Measurements from ENCODE around the gene OR10A3. TPM values are rescaled to one million over a fixed set of nuclear protein-coding genes. Genes with fewer than 3 reads are reported as not detected.

Gene OR10A3
- total and polyA plus RNA-seq, 2 of the 8 experiments (the other 6 are each of a cell fraction or from before 2014, with no cell fraction given), result not detected

GRCh38 chr11:7964261-7964660 is 22.8 kb upstream of the OR10A3 start:
- H4K5ac ChIP-seq (ENCODE audit: insufficient read length, low read depth, low read length), result no peak overlapping the region
- no peak overlapping the region for H2BK120ac ChIP-seq (replicated peaks; ENCODE audit: low read depth, low read length)
- no peak overlapping the region for H2BK5ac ChIP-seq (ENCODE audit: low read depth, low read length)
- no peak overlapping the region for H2AK5ac ChIP-seq (ENCODE audit: low read depth, low read length)
- H3K36me3 ChIP-seq (ENCODE audit: control insufficient read depth in 2 of 4, insufficient read depth in 4 of 4, low read length in 3 of 4), result no peaks in the 10 kb centered on the region
- H3K27ac ChIP-seq (ENCODE audit: low read depth, low read length), result no peak overlapping the region
- no peak overlapping the region for H2BK20ac ChIP-seq (ENCODE audit: low read length)
- H4K20me1 ChIP-seq (replicated peaks in 1 of 2; ENCODE audit: control insufficient read depth in 1 of 2, insufficient read depth in 2 of 2, low read length in 2 of 2), result no peaks in the 10 kb centered on the region
- no peak for DNase-seq (ENCODE audit: low read depth in 1 of 2, low spot score in 2 of 2)
- H4K8ac ChIP-seq (ENCODE audit: extremely low read depth, insufficient read depth, low read length), result no peak overlapping the region
- H2BK12ac ChIP-seq (ENCODE audit: low read depth, low read length), result no peak overlapping the region
- H3K56ac ChIP-seq (replicated peaks; ENCODE audit: insufficient read length, low read depth, low read length), result no peak overlapping the region
- no peak overlapping the region for H2BK15ac ChIP-seq (ENCODE audit: low read length)
- H3K9me3 ChIP-seq (ENCODE audit: insufficient read depth in 2 of 2, low read depth in 1 of 2, low read length in 1 of 2), result no peaks in the 10 kb centered on the region
- FAIRE-seq, result no peak
- H3K23ac ChIP-seq (ENCODE audit: insufficient read length), result no peak overlapping the region
- no peak overlapping the region for H3K4me2 ChIP-seq (ENCODE audit: insufficient read depth in 1 of 2, low read depth in 2 of 2, low read length in 2 of 2)
- ChIA-PET CTCF (ENCODE audit: partially characterized antibody) (interaction anchor here (0.6 to 2.5 kb wide), 4 partner anchors 23 to 134 kb away, joined by 3 to 10 read pairs (median 4); partner anchors contain the start of gene EIF3F), POLR2A (ENCODE audit: partially characterized antibody) (interaction anchor here (1.2 kb wide), 1 partner anchor 11 kb away, joined by 3 read pairs; no protein-coding TSS in a partner anchor)
- H3K4me1 ChIP-seq (replicated peaks in 1 of 4; ENCODE audit: control insufficient read depth in 3 of 4, insufficient read depth in 4 of 4, low read length in 3 of 4), result no peaks in the 10 kb centered on the region; a peak in 1 of 7 replicates
- H3K79me1 ChIP-seq (ENCODE audit: low read depth, low read length), result no peaks in the 10 kb centered on the region
- no peak overlapping the region for H2AFZ ChIP-seq (ENCODE audit: low read length)
- H3K23me2 ChIP-seq (ENCODE audit: low read depth, low read length), result no peaks in the 10 kb centered on the region
- H3K18ac ChIP-seq (ENCODE audit: extremely low read depth, low read length), result no peak overlapping the region
- H4K91ac ChIP-seq (replicated peaks; ENCODE audit: insufficient read length, low read length), result no peak overlapping the region
- H3K79me2 ChIP-seq (ENCODE audit: control insufficient read depth in 1 of 2, insufficient read depth in 2 of 2, low read length in 2 of 2), result no peaks in the 10 kb centered on the region
- 82% methylated on average over 3 of the region's 3 CpGs; no CpG with 5 or more reads in 1 of the 2 experiments for WGBS, 2 experiments (ENCODE audit: extremely low coverage in 1 of 2, insufficient coverage in 1 of 2, insufficient read length in 1 of 2, insufficient replicate concordance in 2 of 2, low coverage in 1 of 2, low lambda C conversion rate in 2 of 2, missing lambda C conversion rate in 1 of 2)
- H3K14ac ChIP-seq (ENCODE audit: insufficient read length), result no peak overlapping the region
- H3K4ac ChIP-seq (replicated peaks; ENCODE audit: insufficient read length, low read depth, low read length), result no peak overlapping the region
- no peak overlapping the region for H3K9ac ChIP-seq (replicated peaks in 1 of 4; ENCODE audit: extremely low read depth in 1 of 4, low read depth in 3 of 4, low read length in 3 of 4)
- H3K27me3 ChIP-seq (replicated peaks in 1 of 4; ENCODE audit: control insufficient read depth in 3 of 4, extremely low read depth in 1 of 4, insufficient read depth in 3 of 4, low read length in 3 of 4), result no peaks in the 10 kb centered on the region
- H3K4me3 ChIP-seq (ENCODE audit: extremely low read depth in 1 of 4, insufficient read depth in 2 of 4, low read depth in 3 of 4, low read length in 4 of 4), result no peak overlapping the region
- no peak for TF ChIP-seq ASH2L (IDR thresholded peaks at IDR 0.05; ENCODE audit: low read length)
- no peak for TF ChIP-seq RNF2 (IDR thresholded peaks at IDR 0.05; ENCODE audit: borderline replicate concordance, low read depth, low read length, missing control alignments, poor library complexity, severe bottlenecking)
- TF ChIP-seq E2F6 (IDR thresholded peaks at IDR 0.05), result no peak
- TF ChIP-seq CTBP2 (IDR thresholded peaks at IDR 0.05; ENCODE audit: borderline replicate concordance, insufficient read depth, insufficient read length, low read length), result no peak
- TF ChIP-seq CHD1 (IDR thresholded peaks at IDR 0.05; ENCODE audit: low read depth, low read length), result no peak

Measured in H1 (cell line).